IPS-15b (cell line): Measurements from ENCODE around the gene VPS8.

Source experiments
- H3K27me3 ChIP-seq: one replicate; pipeline ENCODE4 v1.6.1; 2013; ENCODE audit warnings: low read length; ENCODE audit not compliant: control insufficient read depth, insufficient read depth
- H3K36me3 ChIP-seq: one replicate; pipeline ENCODE4 v1.6.1; 2013; ENCODE audit warnings: low read length; ENCODE audit not compliant: control insufficient read depth, insufficient read depth
- H3K4me1 ChIP-seq: one replicate; pipeline ENCODE4 v1.6.1; 2013; ENCODE audit warnings: mild to moderate bottlenecking, low read length; ENCODE audit not compliant: control insufficient read depth, insufficient read depth
- H3K4me3 ChIP-seq: one replicate; pipeline ENCODE4 v1.5.1; 2013; ENCODE audit warnings: low read depth, low read length
- H3K9ac ChIP-seq: one replicate; pipeline ENCODE4 v1.6.1; 2013; ENCODE audit warnings: low read depth, mild to moderate bottlenecking, low read length
- H3K9me3 ChIP-seq: one replicate; pipeline ENCODE4 v1.6.1; 2013; ENCODE audit warnings: mild to moderate bottlenecking, low read length; ENCODE audit not compliant: control insufficient read depth, insufficient read depth

The VPS8 gene

GRCh38 chr3:184811999-184812661, at the start of gene VPS8:
Gene VPS8, plus strand, starts transcription at chr3:184812166. Its CDS starts 12,467 bp downstream, at chr3:184824633.
- H3K27me3 ChIP-seq = peaks cover 6% of the 10 kb centered on the region
- H3K4me1 ChIP-seq = no peaks in the 10 kb centered on the region
- H3K9me3 ChIP-seq = no peaks in the 10 kb centered on the region
- no peaks in the 10 kb centered on the region for H3K36me3 ChIP-seq
- peak within 1 kb of the TSS; percentile 72 for H3K9ac ChIP-seq
- H3K4me3 ChIP-seq = peak within 1 kb of the TSS; percentile 88

- H3K4me3 ChIP-seq = no peak overlapping the region
- no peak overlapping the region for H3K9ac ChIP-seq
- no peaks in the 10 kb centered on the region for H3K27me3 ChIP-seq
- no peaks in the 10 kb centered on the region for H3K9me3 ChIP-seq
- no peaks in the 10 kb centered on the region for H3K4me1 ChIP-seq
- no peaks in the 10 kb centered on the region for H3K36me3 ChIP-seq
Observed at GRCh38 chr3:184764191-184764590, 47.8 kb upstream of the VPS8 start.

- H3K9ac ChIP-seq = no peak overlapping the region
- peaks cover 4% of the 10 kb centered on the region for H3K27me3 ChIP-seq
- H3K9me3 ChIP-seq = no peaks in the 10 kb centered on the region
Observed at GRCh38 chr3:184765047-184765729, 46.8 kb upstream of the VPS8 start.

GRCh38 chr3:184765730-184766074, 46.3 kb upstream of the VPS8 start:
- H3K4me3 ChIP-seq = no peak overlapping the region
- H3K9me3 ChIP-seq = no peaks in the 10 kb centered on the region

More at GRCh38 chr3:184765047-184765729, 46.8 kb upstream of the VPS8 start:
- Histone ChIP-seq H3K4me1 (no peaks in the 10 kb centered on the region), H3K4me3 (no peak overlapping the region), H3K36me3 (no peaks in the 10 kb centered on the region)

GRCh38 chr3:184766555-184767261, 45.3 kb upstream of the VPS8 start:
- no peaks in the 10 kb centered on the region for H3K4me1 ChIP-seq

More at GRCh38 chr3:184765730-184766074, 46.3 kb upstream of the VPS8 start:
- Histone ChIP-seq H3K36me3 (no peaks in the 10 kb centered on the region), H3K27me3 (peaks cover 7% of the 10 kb centered on the region), H3K9ac (no peak overlapping the region), H3K4me1 (no peaks in the 10 kb centered on the region)

GRCh38 chr3:184767377-184767776, 44.6 kb upstream of the VPS8 start:
- H3K9ac ChIP-seq = no peak overlapping the region
- peaks cover 7% of the 10 kb centered on the region for H3K27me3 ChIP-seq
- no peaks in the 10 kb centered on the region for H3K36me3 ChIP-seq
- no peaks in the 10 kb centered on the region for H3K9me3 ChIP-seq
- no peak overlapping the region for H3K4me3 ChIP-seq
- H3K4me1 ChIP-seq = no peaks in the 10 kb centered on the region

More at GRCh38 chr3:184766555-184767261, 45.3 kb upstream of the VPS8 start:
- no peaks in the 10 kb centered on the region for H3K9me3 ChIP-seq
- H3K9ac ChIP-seq = no peak overlapping the region
- no peak overlapping the region for H3K4me3 ChIP-seq
- H3K36me3 ChIP-seq = no peaks in the 10 kb centered on the region
- H3K27me3 ChIP-seq = peaks cover 7% of the 10 kb centered on the region

GRCh38 chr3:184769382-184770170, 42.4 kb upstream of the VPS8 start:
- no peak overlapping the region for H3K4me3 ChIP-seq
- peaks cover 7% of the 10 kb centered on the region for H3K27me3 ChIP-seq
- no peaks in the 10 kb centered on the region for H3K4me1 ChIP-seq
- H3K36me3 ChIP-seq = no peaks in the 10 kb centered on the region
- H3K9ac ChIP-seq = no peak overlapping the region
- no peaks in the 10 kb centered on the region for H3K9me3 ChIP-seq

GRCh38 chr3:184770541-184770940, 41.4 kb upstream of the VPS8 start:
- Histone ChIP-seq H3K4me1 (no peaks in the 10 kb centered on the region), H3K36me3 (no peaks in the 10 kb centered on the region), H3K27me3 (peaks cover 9% of the 10 kb centered on the region), H3K9ac (no peak overlapping the region), H3K4me3 (no peak overlapping the region), H3K9me3 (no peaks in the 10 kb centered on the region)

GRCh38 chr3:184771301-184772127, 40.5 kb upstream of the VPS8 start:
- no peak overlapping the region for H3K9ac ChIP-seq
- H3K4me1 ChIP-seq = peaks cover 5% of the 10 kb centered on the region
- peaks cover 12% of the 10 kb centered on the region for H3K27me3 ChIP-seq
- H3K36me3 ChIP-seq = no peaks in the 10 kb centered on the region
- H3K4me3 ChIP-seq = no peak overlapping the region
- no peaks in the 10 kb centered on the region for H3K9me3 ChIP-seq

GRCh38 chr3:184772667-184773272, 39.2 kb upstream of the VPS8 start:
- H3K4me3 ChIP-seq = no peak overlapping the region
- peaks cover 5% of the 10 kb centered on the region for H3K4me1 ChIP-seq
- no peak overlapping the region for H3K9ac ChIP-seq
- peaks cover 18% of the 10 kb centered on the region for H3K27me3 ChIP-seq
- no peaks in the 10 kb centered on the region for H3K36me3 ChIP-seq
- H3K9me3 ChIP-seq = no peaks in the 10 kb centered on the region
